HCT116 (cell line): Measurements from ENCODE around the gene CDC6. TPM values are rescaled to one million over a fixed set of nuclear protein-coding genes. Genes with fewer than 3 reads are reported as not detected.

Experiments
- ATAC-seq: fragments of 200-7000 bp; cut with Tn5 transposase; 2 replicates; pipeline ENCODE4 v1.9.1; 2020; ENCODE audit warnings: mild to moderate bottlenecking, moderate library complexity
- BruUV-seq: library from RNA; stranded (reverse); fragments of 400-500 nt; replicated peaks from 2 replicates; lab custom pipeline; 2021; lab: Mats Ljungman, UMichigan
- CTCF ChIA-PET: fragments of 300-600 bp; sonication (Branson Sonifier 250); formaldehyde crosslinking; loops from one replicate; lab custom pipeline; 2021; ENCODE audit warnings: antibody characterized with exemption; lab: Charles Lee
- POLR2A ChIA-PET: fragments of 300-600, 350-600 bp; sonication (Branson Sonifier 250); formaldehyde crosslinking; loops from one replicate; lab custom pipeline; 2021; ENCODE audit warnings: antibody characterized with exemption; lab: Charles Lee
- RAD21 ChIA-PET, 2 experiments: fragments of 300-600 bp; sonication (Branson Sonifier 250); formaldehyde crosslinking; loops; one replicate each; lab custom pipeline; 2023; ENCODE audit warnings: low total read pairs in 2 of 2; ENCODE audit not compliant: uncharacterized antibody in 2 of 2, unreplicated experiment in 2 of 2, low non-redundant PET in 1 of 2; lab: Charles Lee
- DNase-seq: peaks from one replicate; pipeline ENCODE4 v3.0.0-alpha.2; 2010; ENCODE audit warnings: low read depth, low spot score
- H2AFZ ChIP-seq: fragments of 200-600 bp; shearing (Covaris generic), sonication (generic); 2 replicates; pipeline ENCODE4 v1.6.1; 2017; ENCODE audit warnings: low read depth, mixed run types, mixed read lengths, antibody characterized with exemption, low read length; ENCODE audit not compliant: poor library complexity, severe bottlenecking
- H3K27ac ChIP-seq: 2 replicates; pipeline ENCODE4 v1.5.1; 2012; ENCODE audit warnings: low read depth, low read length
- H3K27me3 ChIP-seq: fragments of 200-600 bp; sonication (generic); 2 replicates; pipeline ENCODE4 v1.6.1; 2016; ENCODE audit warnings: mixed run types, low read length, mixed read lengths; ENCODE audit not compliant: insufficient read depth
- H3K36me3 ChIP-seq, 2 experiments: fragments of 200-500 bp in 1 of 2; fragments of 200-600 bp in 1 of 2; sonication (Bioruptor generic) in 1 of 2; sonication (generic) in 1 of 2; 2 replicates each; pipeline versions ENCODE4 v1.5.1 to v1.6.1; 2014 to 2016; ENCODE audit warnings: low read length in 2 of 2, inconsistent platforms in 1 of 2, mixed read lengths in 1 of 2, mixed run types in 1 of 2; ENCODE audit not compliant: insufficient read depth in 2 of 2, control insufficient read depth in 1 of 2
- H3K4me1 ChIP-seq, 2 experiments: fragments of 200-600 bp in 1 of 2; sonication (generic) in 1 of 2; 2 replicates each; pipeline versions ENCODE4 v1.5.1 to v1.6.1; 2012 to 2017; ENCODE audit warnings: low read length in 2 of 2, inconsistent platforms in 1 of 2, mild to moderate bottlenecking in 1 of 2, mixed read lengths in 1 of 2, mixed run types in 1 of 2, moderate library complexity in 1 of 2; ENCODE audit not compliant: insufficient read depth in 2 of 2, control insufficient read depth in 1 of 2
- H3K4me2 ChIP-seq: fragments of 200-600 bp; sonication (generic); 2 replicates; pipeline ENCODE4 v1.6.1; 2017; ENCODE audit warnings: mixed run types, low read length, mixed read lengths
- H3K4me3 ChIP-seq, 2 experiments: fragments of 200-600 bp in 1 of 2; sonication (generic) in 1 of 2; replicated peaks in 1 of 2; 2 replicates each; pipeline ENCODE4 v1.5.1; 2011 to 2016; ENCODE audit warnings: low read length in 2 of 2, control low read depth in 1 of 2, low read depth in 1 of 2, mild to moderate bottlenecking in 1 of 2, mixed read lengths in 1 of 2, mixed run types in 1 of 2
- H3K79me2 ChIP-seq: fragments of 200-600 bp; sonication (generic); 2 replicates; pipeline ENCODE4 v1.6.1; 2017; ENCODE audit warnings: mild to moderate bottlenecking, mixed run types, low read length, moderate library complexity, mixed read lengths; ENCODE audit not compliant: insufficient read depth
- H3K9ac ChIP-seq: fragments of 200-600 bp; sonication (generic); 2 replicates; pipeline ENCODE4 v1.6.1; 2016; ENCODE audit warnings: low read length, mixed read lengths
- H3K9me2 ChIP-seq: fragments of 200-600 bp; sonication (generic), shearing (Covaris generic); 2 replicates; pipeline ENCODE4 v1.6.1; 2017; ENCODE audit warnings: mixed run types, mild to moderate bottlenecking, moderate library complexity; ENCODE audit not compliant: insufficient read depth
- H3K9me3 ChIP-seq, 2 experiments: fragments of 200-500 bp in 1 of 2; fragments of 200-600 bp in 1 of 2; sonication (Bioruptor generic) in 1 of 2; sonication (generic) in 1 of 2; 2 replicates each; pipeline ENCODE4 v1.6.1; 2014 to 2017; ENCODE audit warnings: low read length in 2 of 2, mixed read lengths in 2 of 2, inconsistent platforms in 1 of 2, low read depth in 1 of 2, mild to moderate bottlenecking in 1 of 2, mixed run types in 1 of 2, moderate library complexity in 1 of 2; ENCODE audit not compliant: control insufficient read depth in 1 of 2, insufficient read depth in 1 of 2
- H4K20me1 ChIP-seq: fragments of 200-600 bp; sonication (generic), shearing (Covaris generic); 2 replicates; pipeline ENCODE4 v1.6.1; 2017; ENCODE audit warnings: mixed run types, mild to moderate bottlenecking, moderate library complexity; ENCODE audit not compliant: insufficient read depth
- CBX3 ChIP-seq: IDR thresholded peaks from 2 replicates; pipeline ENCODE4 v1.6.1; 2012; ENCODE audit warnings: low read depth
- CEBPB ChIP-seq: IDR thresholded peaks from 2 replicates; pipeline ENCODE4 v1.6.1; 2012; ENCODE audit warnings: low read depth
- EGR1 ChIP-seq: IDR thresholded peaks from 2 replicates; pipeline ENCODE4 v1.6.1; 2012; ENCODE audit warnings: low read depth
- ELF1 ChIP-seq: IDR thresholded peaks from 2 replicates; pipeline ENCODE4 v1.6.1; 2012; ENCODE audit warnings: low read depth, borderline replicate concordance
- EZH2 ChIP-seq: fragments of 200-600 bp; sonication (generic); IDR thresholded peaks from 2 replicates; pipeline ENCODE4 v1.6.1; 2017; ENCODE audit warnings: antibody characterized with exemption, mixed run types
- EZH2phosphoT487 ChIP-seq: fragments of 200-600 bp; IDR thresholded peaks from 2 replicates; pipeline ENCODE4 v1.6.1; 2018; ENCODE audit warnings: antibody characterized with exemption, borderline replicate concordance
- FOSL1 ChIP-seq: IDR thresholded peaks from 2 replicates; pipeline ENCODE4 v1.6.1; 2012; ENCODE audit warnings: low read depth
- JUND ChIP-seq: IDR thresholded peaks from 2 replicates; pipeline ENCODE4 v1.6.1; 2012
- POLR2A ChIP-seq: IDR thresholded peaks from 2 replicates; pipeline ENCODE4 v1.7.0; 2011; ENCODE audit warnings: borderline replicate concordance; ENCODE audit not compliant: insufficient read depth, insufficient read length; ENCODE audit errors: extremely low read depth
- RAD21 ChIP-seq: IDR thresholded peaks from 2 replicates; pipeline ENCODE4 v1.6.1; 2012; ENCODE audit warnings: low read depth, mild to moderate bottlenecking
- SIN3A ChIP-seq: IDR thresholded peaks from 2 replicates; pipeline ENCODE4 v1.6.1; 2012; ENCODE audit warnings: low read depth
- SP1 ChIP-seq: IDR thresholded peaks from 2 replicates; pipeline ENCODE4 v1.6.1; 2012; ENCODE audit warnings: low read depth
- SRF ChIP-seq: IDR thresholded peaks from 2 replicates; pipeline ENCODE4 v1.6.1; 2012; ENCODE audit warnings: low read depth
- TCF7L2 ChIP-seq: IDR thresholded peaks from 2 replicates; pipeline ENCODE4 v1.7.0; 2011; ENCODE audit warnings: borderline replicate concordance, inconsistent platforms; ENCODE audit not compliant: insufficient read depth, insufficient read length; ENCODE audit errors: extremely low read depth
- YY1 ChIP-seq: IDR thresholded peaks from 2 replicates; pipeline ENCODE4 v1.6.1; 2011; ENCODE audit warnings: low read length, low read depth, moderate library complexity, mild to moderate bottlenecking; ENCODE audit not compliant: insufficient replicate concordance; ENCODE audit errors: extremely low read depth
- ZFX ChIP-seq: fragments of 450-650 bp; IDR thresholded peaks from 2 replicates; pipeline ENCODE4 v1.6.1; 2017
- intact Hi-C: fragments of 100-400 bp; cut with micrococcal nuclease; formaldehyde crosslinking; loops from 2 replicates; pipeline ENCODE4 v1.10.0; 2022
- total RNA-seq: library from RNA; stranded (reverse); gene quantifications from one replicate; pipeline ENCODE4 v1.2.1, GENCODE V29; 2021; ENCODE audit not compliant: unreplicated experiment
- TF ChIP-seq, protein P1 (sequence below): IDR thresholded peaks from 2 replicates; pipeline ENCODE4 v1.6.1; 2011; ENCODE audit warnings: mild to moderate bottlenecking, low read length, moderate library complexity; ENCODE audit not compliant: insufficient replicate concordance; ENCODE audit errors: extremely low read depth
- TF ChIP-seq, protein P2 (sequence below): IDR thresholded peaks from 2 replicates; pipeline ENCODE4 v1.6.1; 2012
- TF ChIP-seq, protein P3 (sequence below), 3 experiments: fragments of 200-600 bp in 1 of 3; sonication (generic) in 1 of 3; IDR thresholded peaks in 2 of 3; conservative IDR thresholded peaks in 1 of 3; 2 replicates each; pipeline ENCODE4 v1.5.1; 2012 to 2017; ENCODE audit warnings: low read depth in 2 of 3, low read length in 2 of 3, antibody characterized with exemption in 1 of 3, borderline replicate concordance in 1 of 3, control low read depth in 1 of 3, mild to moderate bottlenecking in 1 of 3, mixed read lengths in 1 of 3, mixed run types in 1 of 3, moderate library complexity in 1 of 3; ENCODE audit not compliant: insufficient read depth in 1 of 3
- TF ChIP-seq, protein P4 (sequence below): IDR thresholded peaks from 2 replicates; pipeline ENCODE4 v1.6.1; 2012; ENCODE audit warnings: low read depth
- TF ChIP-seq, protein P5 (sequence below): IDR thresholded peaks from 2 replicates; pipeline ENCODE4 v1.6.1; 2012

Gene CDC6
- total RNA-seq, 1 experiment from 2014 or later, result 117 TPM

DNA sequence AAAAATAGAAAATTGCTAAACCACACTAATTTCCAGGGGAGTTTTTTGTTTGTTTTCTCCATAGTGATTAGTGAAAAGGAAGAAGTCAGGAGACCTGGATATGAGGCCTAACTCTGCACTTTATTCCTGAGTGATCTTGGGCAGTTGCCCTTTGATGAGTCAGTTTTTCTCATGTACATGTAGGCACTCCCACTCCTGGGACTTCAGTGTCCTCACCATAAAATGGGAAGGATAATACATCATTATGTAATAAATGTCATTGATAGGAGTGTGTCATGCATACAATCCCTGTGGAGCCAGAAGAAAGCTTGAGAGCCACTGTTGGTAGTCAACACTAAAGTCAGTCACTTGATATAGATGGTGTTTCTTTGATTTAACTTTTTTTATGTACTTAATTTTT, 36.1 kb upstream of the CDC6 start:
- Histone ChIP-seq H3K27ac (peak overlapping the region; percentile 15; the same call in 1 of the 2 replicates), H2AFZ (no peak overlapping the region), H3K9me3 (no peaks in the 10 kb centered on the region), H3K79me2 (peaks cover 74% of the 10 kb centered on the region), H3K9me2 (no peaks in the 10 kb centered on the region), H3K4me1 (peaks cover 17 to 32% of the 10 kb centered on the region in 2 experiments), H3K4me2 (peak overlapping the region; percentile 58), H4K20me1 (peaks cover 3% of the 10 kb centered on the region; the same call in 1 of the 2 replicates), H3K4me3 (peak overlapping the region in 1 of 2 experiments; percentile 11; a peak in 1 of 4 replicates), H3K36me3 (peaks cover 4% of the 10 kb centered on the region in 2 experiments; a peak in 3 of 4 replicates), H3K27me3 (no peaks in the 10 kb centered on the region), H3K9ac (peak overlapping the region; percentile 11; the same call in 1 of the 2 replicates)
- ATAC-seq, result peak; percentile 84
- ChIA-PET CTCF (no interaction called here), RAD21 (no interaction called here), POLR2A (no interaction called here)
- intact Hi-C loops, result no loop called here
- peak; percentile 78 for DNase-seq
- no TSS peak for BruUV-seq
- TF ChIP-seq, protein P1, sequence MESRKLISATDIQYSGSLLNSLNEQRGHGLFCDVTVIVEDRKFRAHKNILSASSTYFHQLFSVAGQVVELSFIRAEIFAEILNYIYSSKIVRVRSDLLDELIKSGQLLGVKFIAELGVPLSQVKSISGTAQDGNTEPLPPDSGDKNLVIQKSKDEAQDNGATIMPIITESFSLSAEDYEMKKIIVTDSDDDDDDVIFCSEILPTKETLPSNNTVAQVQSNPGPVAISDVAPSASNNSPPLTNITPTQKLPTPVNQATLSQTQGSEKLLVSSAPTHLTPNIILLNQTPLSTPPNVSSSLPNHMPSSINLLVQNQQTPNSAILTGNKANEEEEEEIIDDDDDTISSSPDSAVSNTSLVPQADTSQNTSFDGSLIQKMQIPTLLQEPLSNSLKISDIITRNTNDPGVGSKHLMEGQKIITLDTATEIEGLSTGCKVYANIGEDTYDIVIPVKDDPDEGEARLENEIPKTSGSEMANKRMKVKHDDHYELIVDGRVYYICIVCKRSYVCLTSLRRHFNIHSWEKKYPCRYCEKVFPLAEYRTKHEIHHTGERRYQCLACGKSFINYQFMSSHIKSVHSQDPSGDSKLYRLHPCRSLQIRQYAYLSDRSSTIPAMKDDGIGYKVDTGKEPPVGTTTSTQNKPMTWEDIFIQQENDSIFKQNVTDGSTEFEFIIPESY, result no peak
- TF ChIP-seq RAD21 (no peak), SP1 (peak; percentile 44; the same call in 1 of the 2 replicates), EZH2phosphoT487 (no peak), CBX3 (peak; percentile 67; the same call in 1 of the 2 replicates), SRF (no peak), YY1 (no peak), JUND (peak; percentile 71), ZFX (no peak), TCF7L2 (peak; percentile 26), ELF1 (no peak), CEBPB (peak; percentile 46; the same call in 1 of the 2 replicates), EZH2 (no peak), POLR2A (no peak), FOSL1 (peak; percentile 72), EGR1 (peak; percentile 61), SIN3A (no peak)
- TF ChIP-seq, protein P2, sequence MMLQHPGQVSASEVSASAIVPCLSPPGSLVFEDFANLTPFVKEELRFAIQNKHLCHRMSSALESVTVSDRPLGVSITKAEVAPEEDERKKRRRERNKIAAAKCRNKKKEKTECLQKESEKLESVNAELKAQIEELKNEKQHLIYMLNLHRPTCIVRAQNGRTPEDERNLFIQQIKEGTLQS, result 0 out of 2 replicates have a peak, but pooled peaks have one; percentile 32
- TF ChIP-seq, protein P3, sequence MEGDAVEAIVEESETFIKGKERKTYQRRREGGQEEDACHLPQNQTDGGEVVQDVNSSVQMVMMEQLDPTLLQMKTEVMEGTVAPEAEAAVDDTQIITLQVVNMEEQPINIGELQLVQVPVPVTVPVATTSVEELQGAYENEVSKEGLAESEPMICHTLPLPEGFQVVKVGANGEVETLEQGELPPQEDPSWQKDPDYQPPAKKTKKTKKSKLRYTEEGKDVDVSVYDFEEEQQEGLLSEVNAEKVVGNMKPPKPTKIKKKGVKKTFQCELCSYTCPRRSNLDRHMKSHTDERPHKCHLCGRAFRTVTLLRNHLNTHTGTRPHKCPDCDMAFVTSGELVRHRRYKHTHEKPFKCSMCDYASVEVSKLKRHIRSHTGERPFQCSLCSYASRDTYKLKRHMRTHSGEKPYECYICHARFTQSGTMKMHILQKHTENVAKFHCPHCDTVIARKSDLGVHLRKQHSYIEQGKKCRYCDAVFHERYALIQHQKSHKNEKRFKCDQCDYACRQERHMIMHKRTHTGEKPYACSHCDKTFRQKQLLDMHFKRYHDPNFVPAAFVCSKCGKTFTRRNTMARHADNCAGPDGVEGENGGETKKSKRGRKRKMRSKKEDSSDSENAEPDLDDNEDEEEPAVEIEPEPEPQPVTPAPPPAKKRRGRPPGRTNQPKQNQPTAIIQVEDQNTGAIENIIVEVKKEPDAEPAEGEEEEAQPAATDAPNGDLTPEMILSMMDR (IDR thresholded peaks at IDR 0.05 in 2 of 3, conservative IDR thresholded peaks at IDR 0.05 in 1 of 3; ENCODE audit: borderline replicate concordance in 1 of 3, insufficient read depth in 1 of 3, low read depth in 2 of 3, low read length in 2 of 3), result no peak
- TF ChIP-seq, protein P4, sequence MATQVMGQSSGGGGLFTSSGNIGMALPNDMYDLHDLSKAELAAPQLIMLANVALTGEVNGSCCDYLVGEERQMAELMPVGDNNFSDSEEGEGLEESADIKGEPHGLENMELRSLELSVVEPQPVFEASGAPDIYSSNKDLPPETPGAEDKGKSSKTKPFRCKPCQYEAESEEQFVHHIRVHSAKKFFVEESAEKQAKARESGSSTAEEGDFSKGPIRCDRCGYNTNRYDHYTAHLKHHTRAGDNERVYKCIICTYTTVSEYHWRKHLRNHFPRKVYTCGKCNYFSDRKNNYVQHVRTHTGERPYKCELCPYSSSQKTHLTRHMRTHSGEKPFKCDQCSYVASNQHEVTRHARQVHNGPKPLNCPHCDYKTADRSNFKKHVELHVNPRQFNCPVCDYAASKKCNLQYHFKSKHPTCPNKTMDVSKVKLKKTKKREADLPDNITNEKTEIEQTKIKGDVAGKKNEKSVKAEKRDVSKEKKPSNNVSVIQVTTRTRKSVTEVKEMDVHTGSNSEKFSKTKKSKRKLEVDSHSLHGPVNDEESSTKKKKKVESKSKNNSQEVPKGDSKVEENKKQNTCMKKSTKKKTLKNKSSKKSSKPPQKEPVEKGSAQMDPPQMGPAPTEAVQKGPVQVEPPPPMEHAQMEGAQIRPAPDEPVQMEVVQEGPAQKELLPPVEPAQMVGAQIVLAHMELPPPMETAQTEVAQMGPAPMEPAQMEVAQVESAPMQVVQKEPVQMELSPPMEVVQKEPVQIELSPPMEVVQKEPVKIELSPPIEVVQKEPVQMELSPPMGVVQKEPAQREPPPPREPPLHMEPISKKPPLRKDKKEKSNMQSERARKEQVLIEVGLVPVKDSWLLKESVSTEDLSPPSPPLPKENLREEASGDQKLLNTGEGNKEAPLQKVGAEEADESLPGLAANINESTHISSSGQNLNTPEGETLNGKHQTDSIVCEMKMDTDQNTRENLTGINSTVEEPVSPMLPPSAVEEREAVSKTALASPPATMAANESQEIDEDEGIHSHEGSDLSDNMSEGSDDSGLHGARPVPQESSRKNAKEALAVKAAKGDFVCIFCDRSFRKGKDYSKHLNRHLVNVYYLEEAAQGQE, result no peak
- TF ChIP-seq, protein P5, sequence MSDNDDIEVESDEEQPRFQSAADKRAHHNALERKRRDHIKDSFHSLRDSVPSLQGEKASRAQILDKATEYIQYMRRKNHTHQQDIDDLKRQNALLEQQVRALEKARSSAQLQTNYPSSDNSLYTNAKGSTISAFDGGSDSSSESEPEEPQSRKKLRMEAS, result no peak
